Muscle of arm (tissue), 12 donors: ENCODE measurements around the gene ZHX3. TPM values are rescaled to one million over a fixed set of nuclear protein-coding genes. Genes with fewer than 3 reads are reported as not detected.

Experiments
- DNase-seq: peaks from one replicate; pipeline ENCODE4 v3.0.0-alpha.2; 2013
- polyA plus RNA-seq, 12 donors: library from polyadenylated mRNA; unstranded; fragments of 120-200 nt; gene quantifications; one replicate each; pipeline ENCODE4 v1.2.1, GENCODE V29; 2013; ENCODE audit not compliant: insufficient read length in 12 of 12

The ZHX3 gene
- polyA plus RNA-seq, 12 donors, result 7.4 to 17.2 (median 10.9) TPM; not detected in 1

- DNase-seq, result no peak
These were observed 162.9 kb downstream of the ZHX3 start for GRCh38 chr20:41154436-41155176.

- DNase-seq, result no peak
These were observed 165.3 kb downstream of the ZHX3 start for GRCh38 chr20:41152108-41152757.

- DNase-seq, result no peak
These were observed 166.2 kb downstream of the ZHX3 start for GRCh38 chr20:41151134-41151869.

- DNase-seq, result no peak
These were observed 166.9 kb downstream of the ZHX3 start for GRCh38 chr20:41150664-41151063.

- no peak for DNase-seq
These were observed 168.6 kb downstream of the ZHX3 start for GRCh38 chr20:41148942-41149341.

- no peak for DNase-seq
These were observed 169.8 kb downstream of the ZHX3 start for GRCh38 chr20:41147767-41148191.

GRCh38 chr20:41145821-41146620 lies 171.5 kb downstream of the ZHX3 start:
- DNase-seq, result no peak

GRCh38 chr20:41145317-41145716 lies 172.2 kb downstream of the ZHX3 start:
- DNase-seq, result no peak

- DNase-seq, result no peak
These were observed 174.2 kb downstream of the ZHX3 start for GRCh38 chr20:41143354-41143753.

- DNase-seq, result no peak
These were observed 174.6 kb downstream of the ZHX3 start for GRCh38 chr20:41142919-41143318.

- no peak for DNase-seq
These were observed 175.3 kb downstream of the ZHX3 start for GRCh38 chr20:41142245-41142644.

GRCh38 chr20:41141153-41141815 lies 176.2 kb downstream of the ZHX3 start:
- no peak for DNase-seq

- DNase-seq, result no peak
These were observed 177.1 kb downstream of the ZHX3 start for GRCh38 chr20:41140226-41141133.

GRCh38 chr20:41139227-41140093 lies 178.1 kb downstream of the ZHX3 start:
- no peak for DNase-seq

- peak; percentile 35 for DNase-seq
These were observed 178.9 kb downstream of the ZHX3 start for GRCh38 chr20:41138475-41139226.

- DNase-seq, result peak; percentile 88
These were observed 179.7 kb downstream of the ZHX3 start for GRCh38 chr20:41137614-41138474.
